Brain pericyte (primary cell): ENCODE measurements around the gene TRAPPC5.

ENCODE experiments used
- DNase-seq: peaks from one replicate; pipeline ENCODE4 v3.0.0-alpha.2; 2012; ENCODE audit warnings: low read depth, low spot score

TRAPPC5 gene

DNA sequence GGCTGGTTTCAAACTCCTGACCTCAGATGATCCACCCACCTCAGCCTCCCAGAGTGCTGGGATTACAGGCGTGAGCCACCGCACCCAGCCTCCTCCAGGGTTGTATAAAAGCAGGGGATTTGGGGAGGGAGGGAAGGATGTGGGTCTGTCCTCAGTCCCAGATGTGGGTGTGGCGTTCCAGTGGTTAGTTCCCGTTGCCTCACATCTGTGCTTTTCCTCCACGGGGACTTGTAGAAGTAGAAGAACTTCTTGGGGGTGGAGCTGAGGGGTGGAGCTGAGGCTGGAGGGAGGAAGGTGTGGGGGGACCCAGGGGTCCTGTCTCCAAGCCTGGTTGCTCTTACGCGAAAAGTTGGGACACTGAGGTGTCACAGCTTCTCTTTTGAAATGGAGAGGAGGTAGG lies 4.3 kb upstream of the TRAPPC5 start:
- no peak for DNase-seq

GRCh38 chr19:7676854-7677253 lies 3.8 kb upstream of the TRAPPC5 start, which contains the start of gene MCEMP1:
MCEMP1 (plus strand) TSS chr19:7677090; CDS start chr19:7677121, 31 bp downstream.
- no peak for DNase-seq

DNA sequence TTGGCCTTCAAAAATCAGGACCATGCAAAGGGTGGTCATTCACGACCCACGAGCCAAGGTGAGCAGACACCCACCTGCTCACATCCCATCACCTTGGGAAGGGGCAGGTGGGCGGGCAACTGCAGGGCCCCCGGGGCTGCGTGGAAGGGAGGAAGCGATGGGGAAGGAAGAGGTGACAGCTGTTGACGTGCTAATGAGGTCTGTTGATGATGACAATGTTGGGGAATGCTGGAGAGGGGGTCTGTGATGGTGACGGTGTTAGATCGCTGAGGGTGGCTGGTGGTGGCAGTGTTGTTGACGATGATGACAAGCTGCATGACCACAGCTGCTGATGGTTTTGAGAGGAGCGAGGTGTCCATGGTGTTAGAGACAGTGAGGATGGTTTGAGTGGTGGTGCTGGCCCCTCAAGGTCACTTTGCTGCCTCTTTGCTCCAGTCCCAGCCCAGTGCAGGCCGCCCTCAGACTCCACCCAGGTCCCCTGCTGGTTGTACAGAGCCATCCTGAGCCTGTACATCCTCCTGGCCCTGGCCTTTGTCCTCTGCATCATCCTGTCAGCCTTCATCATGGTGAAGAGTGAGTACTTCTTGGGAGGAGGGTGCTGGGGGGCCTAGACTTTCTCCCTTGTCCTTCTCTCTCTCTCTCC lies 2.8 kb upstream of the TRAPPC5 start:
- no peak for DNase-seq

DNA sequence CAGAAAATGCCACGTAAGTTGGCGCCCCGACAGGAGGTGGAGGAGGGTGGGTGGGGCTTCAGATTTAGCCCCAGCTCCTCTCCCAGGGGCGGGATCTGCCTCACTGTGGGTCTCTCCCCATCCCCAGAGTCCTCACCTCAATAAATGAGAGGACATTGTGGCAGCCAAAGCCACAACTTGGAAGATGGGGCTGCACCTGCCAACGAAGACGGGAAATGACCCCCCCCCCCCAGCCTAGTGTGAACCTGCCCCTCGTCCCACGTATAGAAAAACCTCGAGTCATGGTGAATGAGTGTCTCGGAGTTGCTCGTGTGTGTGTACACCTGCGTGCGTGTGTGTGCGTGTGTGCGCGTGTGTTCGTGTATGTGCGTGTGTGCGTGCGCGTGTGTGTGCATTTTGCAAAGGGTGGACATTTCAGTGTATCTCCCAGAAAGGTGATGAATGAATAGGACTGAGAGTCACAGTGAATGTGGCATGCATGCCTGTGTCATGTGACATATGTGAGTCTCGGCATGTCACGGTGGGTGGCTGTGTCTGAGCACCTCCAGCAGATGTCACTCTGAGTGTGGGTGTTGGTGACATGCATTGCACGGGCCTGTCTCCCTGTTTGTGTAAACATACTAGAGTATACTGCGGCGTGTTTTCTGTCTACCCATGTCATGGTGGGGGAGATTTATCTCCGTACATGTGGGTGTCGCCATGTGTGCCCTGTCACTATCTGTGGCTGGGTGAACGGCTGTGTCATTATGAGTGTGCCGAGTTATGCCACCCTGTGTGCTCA lies 1.5 kb upstream of the TRAPPC5 start:
- no peak for DNase-seq

- DNase-seq: no peak
These were observed 645 bp upstream of the TRAPPC5 start for GRCh38 chr19:7679771-7680605.

DNA sequence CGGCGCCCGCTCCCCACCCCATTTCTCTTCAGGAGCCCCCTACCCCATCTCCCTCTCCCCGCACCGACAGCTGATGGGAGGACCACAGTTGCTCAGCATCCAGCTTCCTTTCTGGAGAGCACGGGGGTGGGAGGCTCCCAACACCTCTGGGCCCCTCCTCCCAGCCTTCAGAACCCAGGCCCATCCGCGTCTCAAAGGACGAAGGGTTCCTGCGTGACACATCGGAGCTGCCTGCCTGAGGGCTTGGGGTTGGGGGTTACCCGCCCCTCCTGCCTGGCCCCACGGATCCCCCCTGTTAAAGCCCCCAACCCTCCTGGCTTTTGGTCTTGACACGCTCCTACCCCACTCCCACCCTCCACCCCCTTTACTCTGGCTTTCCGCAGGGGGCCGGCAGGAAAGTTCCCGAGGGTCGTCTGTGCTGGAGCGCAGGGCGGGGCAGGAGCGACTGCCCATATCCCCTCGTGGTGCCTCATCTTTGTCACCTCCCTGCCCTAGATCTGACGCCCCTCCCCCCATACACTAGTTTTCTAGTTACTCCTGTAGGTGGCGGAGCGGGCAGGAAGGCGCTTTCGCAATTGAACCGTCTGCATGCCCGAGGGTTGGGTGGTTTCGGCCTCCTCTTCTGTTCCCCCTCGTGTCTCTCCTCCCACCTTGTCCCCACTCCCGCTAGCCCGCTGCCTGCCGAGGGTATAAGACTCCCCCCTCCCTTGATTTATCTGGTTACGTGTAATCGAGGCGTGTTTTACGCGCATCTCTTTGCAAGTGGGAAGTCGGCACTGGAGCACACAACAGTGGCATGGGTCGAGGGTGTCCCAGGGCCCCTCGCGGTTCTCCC lies 924 bp downstream of the TRAPPC5 start:
- DNase-seq: no peak

DNA sequence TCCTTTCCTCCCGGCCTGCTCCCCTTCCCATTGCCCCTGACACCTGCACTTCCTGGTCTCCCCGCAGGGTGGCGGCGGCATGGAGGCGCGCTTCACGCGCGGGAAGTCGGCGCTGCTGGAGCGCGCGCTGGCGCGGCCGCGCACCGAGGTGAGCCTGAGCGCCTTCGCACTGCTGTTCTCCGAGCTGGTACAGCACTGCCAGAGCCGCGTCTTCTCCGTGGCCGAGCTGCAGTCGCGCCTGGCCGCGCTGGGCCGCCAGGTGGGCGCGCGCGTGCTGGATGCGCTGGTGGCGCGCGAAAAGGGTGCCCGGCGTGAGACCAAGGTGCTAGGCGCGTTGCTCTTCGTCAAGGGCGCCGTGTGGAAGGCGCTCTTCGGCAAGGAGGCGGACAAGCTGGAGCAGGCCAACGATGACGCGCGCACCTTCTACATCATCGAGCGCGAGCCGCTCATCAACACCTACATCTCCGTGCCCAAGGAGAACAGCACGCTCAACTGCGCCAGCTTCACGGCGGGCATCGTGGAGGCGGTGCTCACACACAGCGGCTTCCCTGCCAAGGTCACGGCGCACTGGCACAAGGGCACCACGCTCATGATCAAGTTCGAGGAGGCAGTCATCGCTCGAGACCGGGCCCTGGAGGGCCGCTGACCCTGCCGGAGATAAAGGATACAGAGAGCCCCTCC lies 1.7 kb downstream of the TRAPPC5 start:
- no peak for DNase-seq

GRCh38 chr19:7685546-7686445 lies 5.2 kb downstream of the TRAPPC5 start:
- no peak for DNase-seq

GRCh38 chr19:7687177-7687576 lies 6.5 kb downstream of the TRAPPC5 start:
- no peak for DNase-seq

- no peak for DNase-seq
These were observed 8.5 kb downstream of the TRAPPC5 start for GRCh38 chr19:7689165-7689564.

- no peak for DNase-seq
These were observed 10.2 kb downstream of the TRAPPC5 start for GRCh38 chr19:7690779-7691258.

DNA sequence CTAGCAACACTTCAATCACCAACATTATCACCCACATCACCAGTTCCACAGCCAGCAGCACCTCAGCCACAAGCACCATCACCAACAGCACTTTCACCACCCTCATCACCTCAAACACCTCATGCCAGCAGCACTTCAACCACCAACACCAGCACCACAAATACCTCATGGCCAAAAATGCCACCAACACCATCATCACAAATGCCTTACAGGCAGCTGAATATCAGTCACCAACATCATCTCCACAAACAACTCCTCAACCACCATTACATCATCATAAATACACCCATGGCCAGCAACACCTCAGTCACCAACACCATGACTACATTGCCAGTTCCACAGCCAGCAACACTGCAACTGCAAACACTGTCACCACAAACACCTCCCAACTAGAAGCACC lies 10.9 kb downstream of the TRAPPC5 start:
- DNase-seq: no peak

DNA sequence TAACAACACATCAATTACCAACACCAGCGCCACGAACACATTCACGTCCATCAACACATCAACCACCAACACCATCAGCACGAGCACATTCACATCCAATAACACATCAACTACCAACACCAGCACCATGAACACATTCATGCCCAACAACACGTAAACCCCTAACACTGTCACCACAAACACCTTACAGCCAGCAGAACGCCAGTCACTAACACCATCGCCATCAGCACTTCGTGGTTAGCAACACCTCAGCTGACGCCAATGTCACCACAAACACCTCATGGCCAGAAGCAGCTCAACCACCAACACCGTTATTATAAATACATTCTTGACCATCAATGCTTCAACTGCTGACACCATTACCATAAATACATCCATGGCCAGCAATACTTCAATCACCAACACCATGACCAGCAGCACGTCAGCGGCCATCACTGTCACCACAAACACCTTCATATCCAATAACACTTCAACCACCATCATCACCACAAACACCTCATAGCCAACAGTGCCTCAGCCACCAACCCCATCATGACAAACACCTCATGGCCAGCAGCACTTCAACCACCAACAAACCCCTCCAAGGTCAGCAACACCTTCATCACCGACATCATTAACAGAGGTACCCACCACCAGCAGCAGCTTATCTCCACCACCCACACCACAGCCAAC lies 11.9 kb downstream of the TRAPPC5 start:
- no peak for DNase-seq

- DNase-seq: no peak
These were observed 13.9 kb downstream of the TRAPPC5 start for GRCh38 chr19:7694499-7694898.

DNA sequence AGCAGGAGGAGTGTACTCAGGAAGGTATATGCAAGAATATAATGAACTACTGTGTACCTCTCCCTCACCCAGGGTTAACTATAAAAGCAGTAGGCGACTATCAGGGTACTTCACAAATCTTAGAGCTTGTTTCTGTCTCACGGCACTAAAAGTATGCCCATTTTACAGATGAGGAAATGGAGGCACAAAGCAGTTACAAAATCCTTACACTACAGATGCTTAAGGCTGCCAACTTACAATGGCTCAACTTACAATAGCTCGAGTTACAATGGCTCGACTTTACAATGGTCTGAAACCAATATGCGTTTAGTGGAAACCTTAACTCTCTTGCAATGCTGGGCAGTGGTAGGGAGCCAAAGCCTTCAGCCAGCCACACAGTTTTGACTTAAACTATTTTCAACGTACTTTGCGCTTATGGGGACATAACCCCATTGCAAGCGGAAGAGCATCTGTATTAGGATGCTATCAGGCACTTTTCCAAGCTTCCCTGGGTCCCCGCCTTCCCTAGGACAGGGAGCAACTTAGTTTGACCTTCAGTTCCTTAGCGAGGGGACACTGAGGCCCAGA lies 17.2 kb downstream of the TRAPPC5 start:
- DNase-seq: no peak

DNA sequence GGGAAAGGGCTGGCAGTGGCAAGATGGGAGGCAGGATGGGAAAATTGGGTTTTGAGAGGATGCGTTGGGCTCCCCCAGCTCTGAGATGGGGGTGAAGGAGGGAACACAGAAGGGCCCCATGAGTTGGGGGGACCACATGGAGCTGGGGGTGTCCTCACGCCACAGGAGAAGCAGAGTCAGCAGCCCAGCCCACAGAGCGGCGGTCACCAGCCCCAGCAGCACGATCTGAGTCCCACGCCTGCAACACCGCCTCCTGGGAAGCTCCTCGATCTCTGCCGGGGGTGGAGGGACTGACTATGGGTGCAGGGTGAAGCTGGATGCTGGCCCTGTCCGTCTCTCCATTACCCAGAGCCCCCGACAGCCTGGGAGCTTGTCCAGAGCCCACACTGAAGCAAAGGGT lies 17.9 kb downstream of the TRAPPC5 start:
- DNase-seq: no peak

DNA sequence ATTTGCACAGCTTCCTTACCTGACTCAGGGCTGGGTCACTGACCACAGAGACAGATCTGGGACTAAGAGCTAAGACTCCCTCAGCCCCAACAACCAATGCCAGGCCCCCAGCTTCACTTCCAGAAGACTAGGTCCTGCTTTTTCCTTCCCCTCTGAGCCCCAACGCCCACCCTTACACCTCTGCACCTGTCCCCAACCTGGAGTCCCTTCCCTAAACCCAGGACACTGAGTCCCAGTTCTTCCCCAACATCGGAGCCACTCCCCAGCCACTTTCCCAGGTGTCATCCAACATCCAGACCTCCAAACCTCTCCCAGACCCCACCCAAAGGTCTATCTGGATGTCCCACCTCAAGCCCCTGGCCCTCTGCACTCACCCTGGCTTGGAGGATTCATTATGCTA lies 18.4 kb downstream of the TRAPPC5 start:
- DNase-seq: no peak
